K562 (cell line): ENCODE measurements around the gene RBFOX2. TPM values are rescaled to one million over a fixed set of nuclear protein-coding genes. Genes with fewer than 3 reads are reported as not detected.

Experiments used
- BMI1 ChIP-seq: fragments of 150-350 bp; IDR thresholded peaks from 2 replicates; pipeline ENCODE4 v1.6.1; 2014; ENCODE audit warnings: low read length
- CBFA2T3 ChIP-seq: fragments of 450-650 bp; IDR thresholded peaks from 2 replicates; pipeline ENCODE4 v1.6.1; 2017
- EGR1 ChIP-seq: fragments of 450-650 bp; conservative IDR thresholded peaks from 2 replicates; pipeline ENCODE4 v1.6.1; 2017; ENCODE audit warnings: mild to moderate bottlenecking
- MIER1 ChIP-seq: fragments of 450-650 bp; IDR thresholded peaks from 2 replicates; pipeline ENCODE4 v1.6.1; 2016; ENCODE audit warnings: antibody characterized with exemption, mild to moderate bottlenecking, low read depth
- NFIC ChIP-seq: fragments of 450-650 bp; IDR thresholded peaks from 2 replicates; pipeline ENCODE4 v1.6.1; 2017; ENCODE audit warnings: mild to moderate bottlenecking, inconsistent platforms
- NFYB ChIP-seq: IDR thresholded peaks from 2 replicates; pipeline ENCODE4 v1.6.1; 2011; ENCODE audit warnings: mild to moderate bottlenecking, moderate library complexity; ENCODE audit not compliant: insufficient read length; ENCODE audit errors: extremely low read depth
- RHOXF2B ChIP-seq: fragments of 250-450 bp; sonication (Bioruptor Pico); conservative IDR thresholded peaks from 2 replicates; pipeline ENCODE4 v1.5.1; 2021
- TEAD1 ChIP-seq, 2 experiments: fragments of 450-650 bp in 1 of 2; sonication (generic) in 1 of 2; formaldehyde crosslinking; IDR thresholded peaks; 2 replicates each; pipeline versions ENCODE4 v1.4.0 to v1.8.0; 2020 to 2022; ENCODE audit warnings: mild to moderate bottlenecking in 2 of 2, missing genetic modification reagents in 1 of 2
- UBTF ChIP-seq, 2 experiments: IDR thresholded peaks; 2 replicates each; pipeline ENCODE4 v1.6.1; 2012; ENCODE audit warnings: improper control_type of control experiment in 2 of 2, low read depth in 2 of 2, low read length in 2 of 2, borderline replicate concordance in 1 of 2
- YY1 ChIP-seq, 3 experiments: IDR thresholded peaks; 2 replicates each; pipeline ENCODE4 v1.6.1; 2011; ENCODE audit warnings: low read length in 2 of 3, mild to moderate bottlenecking in 2 of 3, moderate library complexity in 2 of 3, borderline replicate concordance in 1 of 3, control low read depth in 1 of 3, low read depth in 1 of 3; ENCODE audit not compliant: insufficient read depth in 3 of 3, insufficient replicate concordance in 2 of 3, control insufficient read depth in 1 of 3, insufficient read length in 1 of 3; ENCODE audit errors: extremely low read depth in 1 of 3
- ZNF133 ChIP-seq: fragments of 250-450 bp; sonication (Bioruptor Pico); IDR thresholded peaks from 2 replicates; pipeline ENCODE4 v1.4.0; 2020; ENCODE audit warnings: mild to moderate bottlenecking
- ZNF274 ChIP-seq: IDR thresholded peaks from 2 replicates; pipeline ENCODE4 v1.6.1; 2011; ENCODE audit warnings: low read depth, mild to moderate bottlenecking, low read length, moderate library complexity, borderline replicate concordance
- ZNF707 ChIP-seq: fragments of 250-450 bp; sonication (Bioruptor Pico); conservative IDR thresholded peaks from 2 replicates; pipeline ENCODE4 v1.8.0; 2022; ENCODE audit warnings: inconsistent platforms, mild to moderate bottlenecking, moderate library complexity
- polyA plus RNA-seq, 8 experiments: library from polyadenylated mRNA; depleted of rRNA in 4 of 8; stranded (reverse) in 5 of 8; unstranded in 3 of 8; fragments of >200 nt; fragmentation: Nextera tagmentation in 2 of 8; fragmentation: Illumina TruSeq in 1 of 8; extraction: Ambion mirVana in 2 of 8; extraction: Trizol in 1 of 8; gene quantifications; 2 replicates each; pipeline versions ENCODE4 v1.2.1 to v1.2.3, GENCODE V29; 2011 to 2014; ENCODE audit warnings: inconsistent platforms in 1 of 8, missing spikeins in 1 of 8
- total RNA-seq, 7 experiments: library from RNA; depleted of rRNA in 6 of 7; stranded (reverse); fragments of >200 nt in 6 of 7; fragmentation: Illumina TruSeq in 2 of 7; extraction: Trizol in 2 of 7; gene quantifications; 2 replicates each; pipeline versions ENCODE4 v1.2.1 to v1.2.3, GENCODE V29; 2011 to 2021; ENCODE audit warnings: low replicate concordance in 1 of 7
- TF ChIP-seq, protein P1 (sequence below): fragments of 200-600 bp; sonication (generic); IDR thresholded peaks from one replicate; pipeline ENCODE4 v1.6.1; 2012; ENCODE audit warnings: mild to moderate bottlenecking, low read depth, low read length, inconsistent platforms

Gene RBFOX2
- total and polyA plus RNA-seq, 9 of the 15 experiments (the other 6 are each of a cell fraction or from before 2014, with no cell fraction given), result 5.8 to 24.8 (median 14.2) TPM

DNA sequence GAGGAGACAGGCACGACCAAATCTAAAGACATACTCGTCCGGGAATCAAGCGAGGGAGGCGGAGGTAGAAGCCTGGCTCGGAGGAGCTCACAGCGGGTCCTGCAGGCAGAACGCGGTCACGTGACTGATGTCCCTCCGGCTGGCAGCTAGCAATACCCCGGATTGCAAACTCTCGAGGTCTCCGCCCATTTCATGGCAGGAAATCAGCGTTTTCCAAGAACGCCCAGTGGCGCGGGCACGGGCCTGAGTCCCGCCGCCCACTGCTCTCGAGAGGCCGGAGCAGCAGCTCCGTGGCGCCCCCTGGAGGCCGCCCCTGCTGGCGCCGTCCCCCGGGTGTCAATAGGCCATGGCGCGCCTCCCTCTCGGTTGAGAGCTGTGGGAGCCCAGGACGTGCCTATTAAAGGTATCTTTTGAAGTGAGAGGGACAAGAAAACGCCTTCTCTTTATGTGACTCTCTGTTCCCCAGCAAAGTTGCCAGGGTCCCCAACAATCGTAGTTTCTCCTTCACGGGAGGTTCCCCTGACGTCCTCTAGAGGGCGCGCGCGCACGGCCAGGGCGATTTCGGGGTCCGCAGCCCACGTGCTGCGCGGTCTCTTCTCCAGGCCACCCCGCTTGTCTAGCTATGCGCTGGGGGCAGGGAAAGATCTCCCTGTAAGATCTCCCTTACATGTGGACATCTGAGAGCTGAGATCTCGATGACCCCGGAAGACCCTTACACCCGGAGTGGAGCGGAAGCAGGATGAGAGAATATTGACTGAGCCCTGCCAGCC is 37.3 kb upstream of the RBFOX2 start (continued):
- TF ChIP-seq, protein P1, sequence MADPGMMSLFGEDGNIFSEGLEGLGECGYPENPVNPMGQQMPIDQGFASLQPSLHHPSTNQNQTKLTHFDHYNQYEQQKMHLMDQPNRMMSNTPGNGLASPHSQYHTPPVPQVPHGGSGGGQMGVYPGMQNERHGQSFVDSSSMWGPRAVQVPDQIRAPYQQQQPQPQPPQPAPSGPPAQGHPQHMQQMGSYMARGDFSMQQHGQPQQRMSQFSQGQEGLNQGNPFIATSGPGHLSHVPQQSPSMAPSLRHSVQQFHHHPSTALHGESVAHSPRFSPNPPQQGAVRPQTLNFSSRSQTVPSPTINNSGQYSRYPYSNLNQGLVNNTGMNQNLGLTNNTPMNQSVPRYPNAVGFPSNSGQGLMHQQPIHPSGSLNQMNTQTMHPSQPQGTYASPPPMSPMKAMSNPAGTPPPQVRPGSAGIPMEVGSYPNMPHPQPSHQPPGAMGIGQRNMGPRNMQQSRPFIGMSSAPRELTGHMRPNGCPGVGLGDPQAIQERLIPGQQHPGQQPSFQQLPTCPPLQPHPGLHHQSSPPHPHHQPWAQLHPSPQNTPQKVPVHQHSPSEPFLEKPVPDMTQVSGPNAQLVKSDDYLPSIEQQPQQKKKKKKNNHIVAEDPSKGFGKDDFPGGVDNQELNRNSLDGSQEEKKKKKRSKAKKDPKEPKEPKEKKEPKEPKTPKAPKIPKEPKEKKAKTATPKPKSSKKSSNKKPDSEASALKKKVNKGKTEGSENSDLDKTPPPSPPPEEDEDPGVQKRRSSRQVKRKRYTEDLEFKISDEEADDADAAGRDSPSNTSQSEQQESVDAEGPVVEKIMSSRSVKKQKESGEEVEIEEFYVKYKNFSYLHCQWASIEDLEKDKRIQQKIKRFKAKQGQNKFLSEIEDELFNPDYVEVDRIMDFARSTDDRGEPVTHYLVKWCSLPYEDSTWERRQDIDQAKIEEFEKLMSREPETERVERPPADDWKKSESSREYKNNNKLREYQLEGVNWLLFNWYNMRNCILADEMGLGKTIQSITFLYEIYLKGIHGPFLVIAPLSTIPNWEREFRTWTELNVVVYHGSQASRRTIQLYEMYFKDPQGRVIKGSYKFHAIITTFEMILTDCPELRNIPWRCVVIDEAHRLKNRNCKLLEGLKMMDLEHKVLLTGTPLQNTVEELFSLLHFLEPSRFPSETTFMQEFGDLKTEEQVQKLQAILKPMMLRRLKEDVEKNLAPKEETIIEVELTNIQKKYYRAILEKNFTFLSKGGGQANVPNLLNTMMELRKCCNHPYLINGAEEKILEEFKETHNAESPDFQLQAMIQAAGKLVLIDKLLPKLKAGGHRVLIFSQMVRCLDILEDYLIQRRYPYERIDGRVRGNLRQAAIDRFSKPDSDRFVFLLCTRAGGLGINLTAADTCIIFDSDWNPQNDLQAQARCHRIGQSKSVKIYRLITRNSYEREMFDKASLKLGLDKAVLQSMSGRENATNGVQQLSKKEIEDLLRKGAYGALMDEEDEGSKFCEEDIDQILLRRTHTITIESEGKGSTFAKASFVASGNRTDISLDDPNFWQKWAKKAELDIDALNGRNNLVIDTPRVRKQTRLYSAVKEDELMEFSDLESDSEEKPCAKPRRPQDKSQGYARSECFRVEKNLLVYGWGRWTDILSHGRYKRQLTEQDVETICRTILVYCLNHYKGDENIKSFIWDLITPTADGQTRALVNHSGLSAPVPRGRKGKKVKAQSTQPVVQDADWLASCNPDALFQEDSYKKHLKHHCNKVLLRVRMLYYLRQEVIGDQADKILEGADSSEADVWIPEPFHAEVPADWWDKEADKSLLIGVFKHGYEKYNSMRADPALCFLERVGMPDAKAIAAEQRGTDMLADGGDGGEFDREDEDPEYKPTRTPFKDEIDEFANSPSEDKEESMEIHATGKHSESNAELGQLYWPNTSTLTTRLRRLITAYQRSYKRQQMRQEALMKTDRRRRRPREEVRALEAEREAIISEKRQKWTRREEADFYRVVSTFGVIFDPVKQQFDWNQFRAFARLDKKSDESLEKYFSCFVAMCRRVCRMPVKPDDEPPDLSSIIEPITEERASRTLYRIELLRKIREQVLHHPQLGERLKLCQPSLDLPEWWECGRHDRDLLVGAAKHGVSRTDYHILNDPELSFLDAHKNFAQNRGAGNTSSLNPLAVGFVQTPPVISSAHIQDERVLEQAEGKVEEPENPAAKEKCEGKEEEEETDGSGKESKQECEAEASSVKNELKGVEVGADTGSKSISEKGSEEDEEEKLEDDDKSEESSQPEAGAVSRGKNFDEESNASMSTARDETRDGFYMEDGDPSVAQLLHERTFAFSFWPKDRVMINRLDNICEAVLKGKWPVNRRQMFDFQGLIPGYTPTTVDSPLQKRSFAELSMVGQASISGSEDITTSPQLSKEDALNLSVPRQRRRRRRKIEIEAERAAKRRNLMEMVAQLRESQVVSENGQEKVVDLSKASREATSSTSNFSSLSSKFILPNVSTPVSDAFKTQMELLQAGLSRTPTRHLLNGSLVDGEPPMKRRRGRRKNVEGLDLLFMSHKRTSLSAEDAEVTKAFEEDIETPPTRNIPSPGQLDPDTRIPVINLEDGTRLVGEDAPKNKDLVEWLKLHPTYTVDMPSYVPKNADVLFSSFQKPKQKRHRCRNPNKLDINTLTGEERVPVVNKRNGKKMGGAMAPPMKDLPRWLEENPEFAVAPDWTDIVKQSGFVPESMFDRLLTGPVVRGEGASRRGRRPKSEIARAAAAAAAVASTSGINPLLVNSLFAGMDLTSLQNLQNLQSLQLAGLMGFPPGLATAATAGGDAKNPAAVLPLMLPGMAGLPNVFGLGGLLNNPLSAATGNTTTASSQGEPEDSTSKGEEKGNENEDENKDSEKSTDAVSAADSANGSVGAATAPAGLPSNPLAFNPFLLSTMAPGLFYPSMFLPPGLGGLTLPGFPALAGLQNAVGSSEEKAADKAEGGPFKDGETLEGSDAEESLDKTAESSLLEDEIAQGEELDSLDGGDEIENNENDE, result no peak
- peak in 1 of 3 experiments; percentile 25 for TF ChIP-seq YY1 (IDR thresholded peaks at IDR 0.05; ENCODE audit: borderline replicate concordance in 1 of 3, control insufficient read depth in 1 of 3, extremely low read depth in 1 of 3, insufficient read depth in 3 of 3, insufficient read length in 1 of 3, insufficient replicate concordance in 2 of 3, low read depth in 1 of 3, low read length in 2 of 3)
- no peak for TF ChIP-seq ZNF707 (CRISPR knock-in tag)
- no peak for TF ChIP-seq TEAD1 (CRISPR knock-in tag; IDR thresholded peaks at IDR 0.05)
- no peak for TF ChIP-seq ZNF133
- no peak for TF ChIP-seq NFIC
- 0 out of 4 replicates have a peak, but pooled peaks of 1 of the 2 experiments have one; percentile 24 for TF ChIP-seq UBTF (IDR thresholded peaks at IDR 0.05; ENCODE audit: borderline replicate concordance in 1 of 2, low read depth in 2 of 2, low read length in 2 of 2)
- TF ChIP-seq EGR1, result peak; percentile 68
- no peak for TF ChIP-seq NFYB
- no peak for TF ChIP-seq RHOXF2B (CRISPR knock-in tag)
- no peak for TF ChIP-seq CBFA2T3
- TF ChIP-seq BMI1, result no peak
- TF ChIP-seq ZNF274, result no peak
- TF ChIP-seq MIER1, result no peak
